ENCODE data around the gene SMAD7.

- no peak for TF ChIP-seq ZFX (IDR thresholded peaks at IDR 0.05)
- TF ChIP-seq CTCF (conservative IDR thresholded peaks at IDR 0.05), result no peak
These were observed 76.5 kb downstream of the SMAD7 start for GRCh38 chr18:48874233-48874632.
